GM12878 (cell line): Measurements from ENCODE around the gene SLFN14. TPM values are rescaled to one million over a fixed set of nuclear protein-coding genes. Genes with fewer than 3 reads are reported as not detected.
A peak's percentile ranks its signal among the peaks of the same experiment; 100 is the strongest.

Experiments
- ATAC-seq: fragments of 200-7000 bp; cut with Tn5 transposase; 3 replicates; pipeline ENCODE4 v1.9.1; 2020; ENCODE audit warnings: mild to moderate bottlenecking, moderate library complexity
- BruUV-seq: library from RNA; stranded (reverse); fragments of 400-500 nt; replicated peaks from 2 replicates; lab custom pipeline; 2021; lab: Mats Ljungman, UMichigan
- CTCF ChIA-PET: fragments of 300-600 bp; sonication (Branson Sonifier 250); formaldehyde crosslinking; extraction: SDS; loops from one replicate; lab custom pipeline; 2021; ENCODE audit warnings: inconsistent platforms; lab: Yijun Ruan, JAX
- POLR2A ChIA-PET: fragments of 350-600 bp; formaldehyde crosslinking; extraction: SDS; loops from one replicate; lab custom pipeline; 2021; ENCODE audit warnings: inconsistent platforms; lab: Charles Lee
- RAD21 ChIA-PET: fragments of 300-600 bp; sonication (Branson Sonifier 250); formaldehyde crosslinking; loops from one replicate; lab custom pipeline; 2023; ENCODE audit warnings: antibody characterized with exemption; ENCODE audit not compliant: unreplicated experiment; lab: Charles Lee
- SMC1A ChIA-PET: fragments of 300-600 bp; sonication (Branson Sonifier 250); formaldehyde crosslinking; loops from one replicate; lab custom pipeline; 2023; ENCODE audit not compliant: unreplicated experiment, uncharacterized antibody; lab: Charles Lee
- DNase-seq: peaks from one replicate; pipeline ENCODE4 v3.0.0-alpha.2; 2011; ENCODE audit warnings: low read depth, low spot score
- FAIRE-seq: peaks from 3 replicates; lab custom pipeline; 2011; peaks lifted over from hg19 to GRCh38; lab: Jason Lieb, UNC
- H2AFZ ChIP-seq: 2 replicates; pipeline ENCODE4 v1.6.0; 2011; ENCODE audit warnings: low read depth, low read length, control low read depth; ENCODE audit not compliant: control insufficient read depth
- H3K27ac ChIP-seq: 2 replicates; pipeline ENCODE4 v1.5.1; 2011; ENCODE audit warnings: control low read depth; ENCODE audit not compliant: control insufficient read depth, insufficient read depth
- H3K27me3 ChIP-seq, 2 experiments: replicated peaks in 1 of 2; 2 replicates each; pipeline versions ENCODE4 v1.6.0 to v1.6.1; 2011; ENCODE audit warnings: low read length in 1 of 2; ENCODE audit not compliant: control insufficient read depth in 2 of 2, insufficient read depth in 2 of 2
- H3K36me3 ChIP-seq, 2 experiments: 2 replicates each; pipeline ENCODE4 v1.5.1; 2011; ENCODE audit warnings: low read length in 1 of 2; ENCODE audit not compliant: control insufficient read depth in 2 of 2, insufficient read depth in 2 of 2
- H3K4me1 ChIP-seq: 2 replicates; pipeline ENCODE4 v1.6.1; 2011; ENCODE audit warnings: mild to moderate bottlenecking, low read length, moderate library complexity, mixed read lengths; ENCODE audit not compliant: control insufficient read depth, insufficient read depth
- H3K4me2 ChIP-seq: 2 replicates; pipeline ENCODE4 v1.6.0; 2011; ENCODE audit warnings: control low read depth; ENCODE audit not compliant: control insufficient read depth, insufficient read depth
- H3K4me3 ChIP-seq: fragments of 200-600 bp; sonication (generic); 2 replicates; pipeline ENCODE4 v1.5.1; 2016
- H3K79me2 ChIP-seq: 2 replicates; pipeline ENCODE4 v1.6.0; 2011; ENCODE audit warnings: low read length; ENCODE audit not compliant: control insufficient read depth, insufficient read depth
- H3K9ac ChIP-seq: 2 replicates; pipeline ENCODE4 v1.8.0; 2011; ENCODE audit warnings: low read length, control low read depth, mixed read lengths; ENCODE audit not compliant: control insufficient read depth, insufficient read depth
- H3K9me3 ChIP-seq: replicated peaks from 3 replicates; pipeline ENCODE4 v1.5.1; 2011; ENCODE audit warnings: mild to moderate bottlenecking, low read length; ENCODE audit not compliant: control insufficient read depth, insufficient read depth
- H4K20me1 ChIP-seq: 2 replicates; pipeline ENCODE4 v1.6.0; 2011; ENCODE audit not compliant: control insufficient read depth, insufficient read depth
- BCL11A ChIP-seq: IDR thresholded peaks from 2 replicates; pipeline ENCODE4 v1.6.1; 2011; ENCODE audit warnings: low read depth, low read length
- CEBPB ChIP-seq, 2 experiments: fragments of 150-350 bp in 1 of 2; IDR thresholded peaks; 2 replicates each; pipeline ENCODE4 v1.6.1; 2012 to 2014; ENCODE audit warnings: low read depth in 2 of 2, low read length in 2 of 2, borderline replicate concordance in 1 of 2, inconsistent platforms in 1 of 2
- CHD4 ChIP-seq: fragments of 200-600 bp; sonication (generic); IDR thresholded peaks from 2 replicates; pipeline ENCODE4 v1.6.1; 2016; ENCODE audit warnings: mild to moderate bottlenecking
- CREM ChIP-seq: IDR thresholded peaks from 2 replicates; pipeline ENCODE4 v1.6.1; 2014; ENCODE audit warnings: antibody characterized with exemption, low read depth
- E2F4 ChIP-seq: IDR thresholded peaks from 2 replicates; pipeline ENCODE4 v1.6.1; 2012; ENCODE audit warnings: low read depth, low read length, improper control_type of control experiment
- MEF2A ChIP-seq: IDR thresholded peaks from 2 replicates; pipeline ENCODE4 v1.6.1; 2011; ENCODE audit warnings: low read depth, mild to moderate bottlenecking, low read length, moderate library complexity; ENCODE audit not compliant: insufficient read depth
- PKNOX1 ChIP-seq: fragments of 450-650 bp; IDR thresholded peaks from 2 replicates; pipeline ENCODE4 v1.6.1; 2016; ENCODE audit warnings: mild to moderate bottlenecking
- SREBF2 ChIP-seq: IDR thresholded peaks from 2 replicates; pipeline ENCODE4 v1.6.1; 2012; ENCODE audit warnings: mild to moderate bottlenecking, low read length
- TCF3 ChIP-seq: IDR thresholded peaks from 2 replicates; pipeline ENCODE4 v1.6.1; 2012; ENCODE audit warnings: low read depth, mild to moderate bottlenecking, low read length, borderline replicate concordance; ENCODE audit not compliant: insufficient read depth
- YBX1 ChIP-seq: fragments of 450-650 bp; IDR thresholded peaks from 2 replicates; pipeline ENCODE4 v1.6.1; 2016; ENCODE audit warnings: antibody characterized with exemption
- ZNF24 ChIP-seq: fragments of 450-650 bp; IDR thresholded peaks from 2 replicates; pipeline ENCODE4 v1.6.1; 2017; ENCODE audit warnings: antibody characterized with exemption, mild to moderate bottlenecking
- ZNF592 ChIP-seq: fragments of 450-650 bp; IDR thresholded peaks from 2 replicates; pipeline ENCODE4 v1.6.1; 2017; ENCODE audit warnings: mild to moderate bottlenecking, moderate library complexity
- WGBS: methylation state at CpG from one replicate; pipeline ENCODE4 v1.1.6; 2016; ENCODE audit warnings: low lambda C conversion rate; ENCODE audit not compliant: insufficient replicate concordance, insufficient coverage; ENCODE audit errors: missing lambda C conversion rate; 5-methylcytosine and 5-hydroxymethylcytosine counted together
- in situ Hi-C: fragments of 300-500 bp; cut with MboI; formaldehyde crosslinking; loops from 9 replicates; pipeline ENCODE4 v1.14.3; 2018; ENCODE audit warnings: mixed read lengths
- intact Hi-C: fragments of 100-400 bp; cut with micrococcal nuclease; formaldehyde crosslinking; loops from one replicate; pipeline ENCODE4 v1.14.2; 2022; ENCODE audit not compliant: unreplicated experiment
- polyA plus RNA-seq, 11 experiments: library from polyadenylated mRNA; depleted of rRNA in 4 of 11; unstranded in 6 of 11; stranded (reverse) in 5 of 11; fragments of >200 nt; fragmentation: Nextera tagmentation in 4 of 11; fragmentation: Illumina TruSeq in 1 of 11; extraction: Ambion mirVana in 4 of 11; extraction: Trizol in 1 of 11; gene quantifications; 1 replicate in 1 of 11; 2 replicates in 10 of 11; pipeline versions ENCODE4 v1.2.1 to v1.2.3, GENCODE V29; 2011 to 2016; ENCODE audit warnings: inconsistent platforms in 2 of 11, missing spikeins in 2 of 11, low read depth in 1 of 11
- total RNA-seq, 4 experiments: library from RNA; depleted of rRNA in 3 of 4; stranded (reverse); fragments of >200 nt in 3 of 4; fragmentation: Illumina TruSeq in 1 of 4; extraction: Trizol in 1 of 4; gene quantifications; 2 replicates each; pipeline versions ENCODE4 v1.2.1 to v1.2.3, GENCODE V29; 2013 to 2021

SLFN14 gene
- total and polyA plus RNA-seq, 10 of the 15 experiments (the other 5 are each of a cell fraction or from before 2014, with no cell fraction given) = 0.06 to 0.11 (median 0.06) TPM; not detected in 7

- under 1% methylated on average over 45 of the region's 45 CpGs for WGBS
- H3K27me3 ChIP-seq = no peaks in the 10 kb centered on the region
- no peaks in the 10 kb centered on the region for H3K36me3 ChIP-seq
- H3K27ac ChIP-seq = peak within 1 kb of the TSS; percentile 93
- intact Hi-C loops = no loop called here
- H3K4me2 ChIP-seq = peak within 1 kb of the TSS; percentile 78
- peak within 1 kb of the TSS; percentile 89 for H2AFZ ChIP-seq
- ChIA-PET CTCF (interaction anchor here (0.7 to 2.9 kb wide), 10 partner anchors 8 to 583 kb away, joined by 3 to 21 read pairs (median 8); partner anchors contain the start of genes AP2B1 and SLFN12L), RAD21 (interaction anchor here (0.7 to 4.2 kb wide), 10 partner anchors 9 to 1026 kb away, joined by 3 to 35 read pairs (median 4); partner anchors contain the start of genes AP2B1 and SLFN12L), SMC1A (interaction anchor here (0.7 to 2.6 kb wide), 15 partner anchors 8 to 265 kb away, joined by 3 to 23 read pairs (median 4); partner anchors contain the start of genes AP2B1 and SLFN12L), POLR2A (interaction anchor here (0.6 to 4.3 kb wide), 8 partner anchors 8 to 231 kb away, joined by 3 to 62 read pairs (median 6); partner anchors contain the start of genes AP2B1, SLFN12L, SLFN13 and TAF15)
- in situ Hi-C loops = no loop called here
- DNase-seq (peak; percentile 58), FAIRE-seq (peak; percentile 84), ATAC-seq (peak; percentile 94)
- H3K9me3 ChIP-seq = no peaks in the 10 kb centered on the region
- peak within 1 kb of the TSS; percentile 100 for H3K9ac ChIP-seq
- H3K79me2 ChIP-seq = peaks cover 3% of the 10 kb centered on the region
- peak within 1 kb of the TSS; percentile 83 for H3K4me3 ChIP-seq
- H3K4me1 ChIP-seq = peaks cover 11% of the 10 kb centered on the region
- no peaks in the 10 kb centered on the region for H4K20me1 ChIP-seq
- TSS peak; percentile 91 for BruUV-seq
- TF ChIP-seq ZNF592 (no peak), ZNF24 (peak; percentile 27; the same call in 1 of the 2 replicates), YBX1 (no peak), E2F4 (no peak), BCL11A (no peak), CEBPB (IDR thresholded peaks at IDR 0.05; ENCODE audit: borderline replicate concordance in 1 of 2, low read depth in 2 of 2, low read length in 2 of 2) (no peak), SREBF2 (0 out of 2 replicates have a peak, but pooled peaks have one; percentile 19), TCF3 (no peak), CHD4 (no peak), CREM (peak; percentile 95), PKNOX1 (no peak), MEF2A (no peak)
Observed at GRCh38 chr17:35578197-35578928, 17.7 kb upstream of the SLFN14 start, which contains the start of gene PEX12. PEX12 (minus strand) TSS chr17:35578571; CDS start chr17:35578021, 550 bp downstream.
